Stimulated activated CD4-positive, alpha-beta T cell treated with anti-CD3 and anti-CD28 coated beads, Interleukin-15, amount 100 ng/mL, for 48 hours (primary cell): Measurements from ENCODE around the gene MROH9.

Source experiments
- DNase-seq, 2 donors: peaks; one replicate each; pipeline ENCODE4 v3.0.0-alpha.2; 2020; ENCODE audit warnings: low read depth in 2 of 2

The MROH9 gene

GRCh38 chr1:171081763-171082201, 146.4 kb downstream of the MROH9 start:
- no peak for DNase-seq

GRCh38 chr1:171082606-171083005, 147.3 kb downstream of the MROH9 start:
- DNase-seq: no peak

GRCh38 chr1:171083222-171083621, 147.9 kb downstream of the MROH9 start:
- no peak for DNase-seq

GRCh38 chr1:171084091-171084490, 148.8 kb downstream of the MROH9 start:
- DNase-seq: no peak

- no peak for DNase-seq
Measured at GRCh38 chr1:171084870-171085269, 149.5 kb downstream of the MROH9 start.

- DNase-seq: no peak
Measured at GRCh38 chr1:171087896-171088295, 152.6 kb downstream of the MROH9 start.

- DNase-seq: no peak
Measured at GRCh38 chr1:171090604-171091003, 155.3 kb downstream of the MROH9 start, which contains the start of gene FMO3. TSS of gene FMO3 (plus strand) at chr1:171090905. CDS start at chr1:171092659, 1,754 bp downstream.

GRCh38 chr1:171103862-171104261, 168.5 kb downstream of the MROH9 start:
- no peak for DNase-seq

- DNase-seq: no peak
Measured at GRCh38 chr1:171107262-171107940, 172.1 kb downstream of the MROH9 start.

GRCh38 chr1:171107969-171108368, 172.6 kb downstream of the MROH9 start:
- DNase-seq: no peak

- DNase-seq: no peak
Measured at GRCh38 chr1:171109966-171110365, 174.6 kb downstream of the MROH9 start.

- DNase-seq: no peak
Measured at GRCh38 chr1:171110621-171111326, 175.4 kb downstream of the MROH9 start.

- no peak for DNase-seq
Measured at GRCh38 chr1:171112119-171112518, 176.8 kb downstream of the MROH9 start.

GRCh38 chr1:171113382-171113781, 178.0 kb downstream of the MROH9 start:
- DNase-seq: no peak
